Regular cardiac myocyte (primary cell): ENCODE results near the gene NRDE2. TPM values are rescaled to one million over a fixed set of nuclear protein-coding genes. Genes with fewer than 3 reads are reported as not detected.

Experiments
- total RNA-seq: library from RNA; depleted of rRNA; stranded (reverse); fragments of >200 nt; gene quantifications from 2 replicates; pipeline ENCODE4 v1.2.3, GENCODE V29; 2014

Gene NRDE2, protein sequence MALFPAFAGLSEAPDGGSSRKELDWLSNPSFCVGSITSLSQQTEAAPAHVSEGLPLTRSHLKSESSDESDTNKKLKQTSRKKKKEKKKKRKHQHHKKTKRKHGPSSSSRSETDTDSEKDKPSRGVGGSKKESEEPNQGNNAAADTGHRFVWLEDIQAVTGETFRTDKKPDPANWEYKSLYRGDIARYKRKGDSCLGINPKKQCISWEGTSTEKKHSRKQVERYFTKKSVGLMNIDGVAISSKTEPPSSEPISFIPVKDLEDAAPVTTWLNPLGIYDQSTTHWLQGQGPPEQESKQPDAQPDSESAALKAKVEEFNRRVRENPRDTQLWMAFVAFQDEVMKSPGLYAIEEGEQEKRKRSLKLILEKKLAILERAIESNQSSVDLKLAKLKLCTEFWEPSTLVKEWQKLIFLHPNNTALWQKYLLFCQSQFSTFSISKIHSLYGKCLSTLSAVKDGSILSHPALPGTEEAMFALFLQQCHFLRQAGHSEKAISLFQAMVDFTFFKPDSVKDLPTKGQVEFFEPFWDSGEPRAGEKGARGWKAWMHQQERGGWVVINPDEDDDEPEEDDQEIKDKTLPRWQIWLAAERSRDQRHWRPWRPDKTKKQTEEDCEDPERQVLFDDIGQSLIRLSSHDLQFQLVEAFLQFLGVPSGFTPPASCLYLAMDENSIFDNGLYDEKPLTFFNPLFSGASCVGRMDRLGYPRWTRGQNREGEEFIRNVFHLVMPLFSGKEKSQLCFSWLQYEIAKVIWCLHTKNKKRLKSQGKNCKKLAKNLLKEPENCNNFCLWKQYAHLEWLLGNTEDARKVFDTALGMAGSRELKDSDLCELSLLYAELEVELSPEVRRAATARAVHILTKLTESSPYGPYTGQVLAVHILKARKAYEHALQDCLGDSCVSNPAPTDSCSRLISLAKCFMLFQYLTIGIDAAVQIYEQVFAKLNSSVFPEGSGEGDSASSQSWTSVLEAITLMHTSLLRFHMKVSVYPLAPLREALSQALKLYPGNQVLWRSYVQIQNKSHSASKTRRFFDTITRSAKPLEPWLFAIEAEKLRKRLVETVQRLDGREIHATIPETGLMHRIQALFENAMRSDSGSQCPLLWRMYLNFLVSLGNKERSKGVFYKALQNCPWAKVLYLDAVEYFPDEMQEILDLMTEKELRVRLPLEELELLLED
- 7.9 and 8.6 TPM in 2 replicates for total RNA-seq

DNA sequence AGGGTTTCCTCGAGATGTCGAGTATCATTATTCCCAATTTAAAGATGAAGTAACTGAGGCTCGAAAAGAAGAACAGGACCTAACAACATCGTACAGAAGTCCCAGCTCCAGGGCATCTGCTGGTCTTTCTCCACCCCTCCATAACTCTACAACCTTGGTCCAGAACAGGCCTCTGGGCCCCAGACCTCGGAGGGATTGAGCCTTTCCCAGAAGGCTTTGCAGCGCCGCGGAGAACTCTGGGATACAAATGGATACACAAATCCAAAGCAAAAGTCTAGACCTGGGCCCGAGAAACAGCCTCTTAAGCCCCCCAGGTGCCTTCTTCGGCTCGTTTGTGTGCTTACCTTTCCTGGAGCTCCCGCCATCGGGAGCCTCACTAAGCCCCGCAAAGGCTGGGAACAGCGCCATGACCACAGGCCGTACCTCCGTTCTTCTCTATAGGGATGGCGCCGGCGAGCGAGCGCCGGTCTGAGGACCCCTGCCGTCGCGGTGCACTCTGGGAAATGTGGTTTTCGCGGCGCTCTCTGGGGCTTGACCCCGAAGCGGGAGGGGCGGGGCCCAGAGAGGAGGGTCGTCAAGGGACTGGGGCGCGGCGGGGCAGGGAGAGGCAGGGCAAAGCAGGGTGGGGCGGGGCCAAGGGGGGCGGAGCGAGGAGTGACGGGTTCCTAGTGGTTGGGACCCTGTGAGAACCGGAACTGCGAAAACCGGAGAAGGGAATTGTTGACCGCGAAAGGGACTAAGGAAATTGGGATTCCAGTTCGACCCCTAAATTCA is at the start of gene NRDE2:
NRDE2 (minus strand) TSS at position 445 of the 774 bp plus-strand sequence; CDS start at position 408, 37 bp downstream.

GRCh38 chr14:90256354-90257131 is 75.2 kb downstream of the NRDE2 start, which contains the start of gene PSMC1:
Gene PSMC1 (plus strand): TSS chr14:90256553. CDS start chr14:90256598, 45 bp downstream.

Other genes starting within 250 kb of the NRDE2 start
- 139 and 289 TPM in 2 replicates for gene PSMC1, start 75.4 kb downstream of the NRDE2 start, total RNA-seq
- gene CALM1, start 65.1 kb upstream of the NRDE2 start, total RNA-seq, result 236 and 414 TPM in 2 replicates